Measurements from ENCODE around the gene DCAF17.
"Not testable (repeated sequence)": the region's sequence is repeated elsewhere in the genome, so short reads cannot be mapped to it uniquely, and the experiment has no call there.

The DCAF17 gene

DNA sequence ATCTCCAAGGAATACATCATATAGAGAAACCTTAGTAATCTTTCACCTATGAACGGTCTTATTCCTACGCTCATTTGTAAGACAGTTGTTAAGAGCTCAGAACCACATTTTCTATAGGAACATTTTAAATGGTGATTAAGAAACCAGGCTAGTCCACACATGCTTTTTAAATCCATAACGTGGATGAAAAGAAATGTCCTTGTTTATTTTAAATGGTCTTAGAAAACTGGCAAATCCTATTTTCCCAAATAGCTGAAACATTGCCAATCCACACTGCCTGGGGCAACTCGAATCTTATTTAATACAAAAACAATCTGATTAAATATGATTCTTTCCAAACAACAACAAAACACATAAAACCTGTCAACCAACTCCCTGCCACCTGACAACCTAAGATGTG, 23.9 kb upstream of the DCAF17 start:
- H3K4me3 ChIP-seq (ENCODE audit: low read depth, low read length): no peak overlapping the region
- no peak for TF ChIP-seq CTCF (IDR thresholded peaks at IDR 0.05; ENCODE audit: low read depth, low read length)

DNA sequence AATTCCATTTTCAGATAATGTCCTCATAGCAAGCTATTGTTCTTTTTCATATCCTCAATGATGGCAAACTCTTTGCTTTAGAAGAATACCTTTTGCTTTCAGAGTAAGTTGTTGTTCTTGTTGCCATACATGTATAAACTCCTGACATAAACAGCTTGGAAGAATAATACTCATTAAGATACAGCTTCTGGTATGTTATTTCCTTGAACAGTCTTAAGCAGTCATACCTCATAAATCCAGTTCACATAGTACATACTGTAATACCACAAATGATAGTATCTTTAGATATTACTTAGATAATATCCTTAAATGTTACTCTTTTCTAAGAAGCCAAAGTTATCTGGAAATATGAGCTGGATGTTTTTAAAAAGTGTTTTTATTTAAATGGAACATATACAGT, 23.4 kb upstream of the DCAF17 start:
- H3K4me3 ChIP-seq (ENCODE audit: low read depth, low read length): no peak overlapping the region
- no peak for TF ChIP-seq CTCF (IDR thresholded peaks at IDR 0.05; ENCODE audit: low read depth, low read length)

DNA sequence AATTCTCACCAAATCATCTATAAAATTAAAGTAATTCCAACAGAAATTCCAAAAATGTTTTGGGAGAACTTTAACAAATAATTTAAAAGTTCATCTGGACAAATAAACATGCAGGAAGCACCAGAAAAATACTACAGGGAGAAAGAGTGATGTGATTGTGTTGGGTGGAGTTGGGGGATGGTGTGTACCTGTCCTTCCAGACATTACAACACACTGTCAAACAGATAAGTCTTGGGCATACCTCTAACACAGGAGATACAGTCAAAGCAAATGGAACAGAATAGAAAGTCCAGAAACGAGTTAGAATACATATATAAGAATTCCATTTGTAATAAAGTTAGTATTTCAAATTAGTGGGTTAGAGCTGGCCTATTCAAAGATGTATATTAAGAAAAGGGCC, 22.8 kb upstream of the DCAF17 start:
- no peak overlapping the region for H3K4me3 ChIP-seq (ENCODE audit: low read depth, low read length)
- no peak for TF ChIP-seq CTCF (IDR thresholded peaks at IDR 0.05; ENCODE audit: low read depth, low read length)

DNA sequence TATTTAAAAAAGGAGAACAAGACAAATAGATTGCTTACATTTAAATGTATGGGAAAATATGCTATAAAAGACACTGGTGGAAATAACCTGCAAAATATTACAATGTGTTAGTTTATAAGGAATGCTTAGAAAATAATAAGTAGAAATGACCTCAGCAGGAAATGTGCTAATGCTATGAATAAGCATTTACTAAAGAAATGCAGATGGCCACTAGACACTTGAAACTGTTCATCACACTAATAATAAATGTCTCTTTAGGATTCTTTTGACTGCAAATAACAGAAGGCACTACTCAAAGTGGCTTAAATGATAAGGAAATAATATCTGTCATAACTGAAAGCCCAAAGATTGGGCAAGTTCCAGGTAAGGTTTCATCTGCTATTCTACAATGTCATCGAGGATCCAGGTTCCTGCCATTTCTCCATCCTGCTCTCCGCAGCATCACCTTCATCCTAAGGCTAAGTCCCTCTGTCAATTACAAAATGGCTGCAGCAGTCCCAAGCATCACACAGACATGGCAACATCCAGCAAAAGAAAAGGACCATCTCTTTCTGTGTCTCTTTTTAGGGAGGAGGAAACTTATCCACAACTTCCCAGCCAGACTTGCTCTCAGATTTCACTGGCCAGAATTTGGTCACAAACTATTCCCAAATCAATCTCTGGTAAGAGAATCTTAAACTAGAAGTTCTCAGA, 22.1 kb upstream of the DCAF17 start:
- no peak for TF ChIP-seq CTCF (IDR thresholded peaks at IDR 0.05; ENCODE audit: low read depth, low read length)
- H3K4me3 ChIP-seq (ENCODE audit: low read depth, low read length): no peak overlapping the region

- H3K4me3 ChIP-seq (ENCODE audit: low read depth, low read length): no peak overlapping the region
- no peak for TF ChIP-seq CTCF (IDR thresholded peaks at IDR 0.05; ENCODE audit: low read depth, low read length)
These were observed 21.4 kb upstream of the DCAF17 start for GRCh38 chr2:171412571-171413175.

DNA sequence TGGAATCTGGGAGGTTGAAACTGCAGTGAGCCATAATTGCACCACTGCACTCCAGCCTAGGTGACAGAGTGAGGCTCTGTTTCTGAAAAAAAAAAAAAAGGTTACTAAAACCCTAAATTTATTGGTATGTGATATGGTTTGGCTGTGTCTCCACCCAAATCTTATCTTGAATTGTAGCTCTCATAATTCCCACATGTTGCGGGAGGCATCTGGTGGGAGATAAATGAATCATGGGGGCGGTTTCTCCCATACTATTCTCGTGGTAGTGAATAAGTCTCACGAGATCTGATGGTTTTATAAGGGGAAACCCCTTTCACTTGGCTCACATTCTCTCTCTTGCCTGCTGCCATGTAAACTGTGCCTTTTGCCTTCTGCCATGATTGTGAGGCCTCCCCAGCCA, 19.4 kb upstream of the DCAF17 start:
- H3K4me3 ChIP-seq (ENCODE audit: low read depth, low read length): not testable (repeated sequence)

GRCh38 chr2:171416009-171416926, 17.8 kb upstream of the DCAF17 start:
- TF ChIP-seq CTCF (IDR thresholded peaks at IDR 0.05; ENCODE audit: low read depth, low read length): peak; percentile 79
- no peak overlapping the region for H3K4me3 ChIP-seq (ENCODE audit: low read depth, low read length)
